ENCODE measurements around the gene ZNF609. TPM values are rescaled to one million over a fixed set of nuclear protein-coding genes. Genes with fewer than 3 reads are reported as not detected.

ZNF609 gene
- polyA plus RNA-seq, 1 donor = 24.4 TPM

GRCh38 chr15:64680097-64680496 is 219.7 kb downstream of the ZNF609 start:
- H3K4me1 ChIP-seq (ENCODE audit: control insufficient read depth, insufficient read depth, low read length) = peaks cover 5% of the 10 kb centered on the region
- no peak overlapping the region for H3K4me3 ChIP-seq (ENCODE audit: low read length)
- peak; percentile 49 to 72 for DNase-seq
- no peaks in the 10 kb centered on the region for H3K9me3 ChIP-seq (ENCODE audit: control insufficient read depth, low read depth, low read length)
- no CpG with 5 or more reads among the region's 2 CpGs for WGBS (ENCODE audit: insufficient coverage, low lambda C conversion rate)
- no peaks in the 10 kb centered on the region for H3K27me3 ChIP-seq (ENCODE audit: control insufficient read depth, insufficient read depth, low read length)
- H3K36me3 ChIP-seq (ENCODE audit: control insufficient read depth, insufficient read depth, low read length) = peaks cover 86% of the 10 kb centered on the region
- peak overlapping the region; percentile 41 for H3K27ac ChIP-seq (ENCODE audit: low read length)

- no CpG with 5 or more reads among the region's 9 CpGs for WGBS (ENCODE audit: insufficient coverage, low lambda C conversion rate)
- H3K36me3 ChIP-seq (ENCODE audit: control insufficient read depth, insufficient read depth, low read length) = peaks cover 85% of the 10 kb centered on the region
- H3K9me3 ChIP-seq (ENCODE audit: control insufficient read depth, low read depth, low read length) = no peaks in the 10 kb centered on the region
- H3K4me3 ChIP-seq (ENCODE audit: low read length) = no peak overlapping the region
- H3K27ac ChIP-seq (ENCODE audit: low read length) = no peak overlapping the region
- peaks cover 5% of the 10 kb centered on the region for H3K4me1 ChIP-seq (ENCODE audit: control insufficient read depth, insufficient read depth, low read length)
- peak; percentile 45 to 55 for DNase-seq
- no peaks in the 10 kb centered on the region for H3K27me3 ChIP-seq (ENCODE audit: control insufficient read depth, insufficient read depth, low read length)
Observed at GRCh38 chr15:64681424-64682024, 221.1 kb downstream of the ZNF609 start.

GRCh38 chr15:64682255-64682654 is 221.9 kb downstream of the ZNF609 start:
- no peaks in the 10 kb centered on the region for H3K9me3 ChIP-seq (ENCODE audit: control insufficient read depth, low read depth, low read length)
- no peak for DNase-seq
- H3K36me3 ChIP-seq (ENCODE audit: control insufficient read depth, insufficient read depth, low read length) = peaks cover 91% of the 10 kb centered on the region
- no peak overlapping the region for H3K27ac ChIP-seq (ENCODE audit: low read length)
- H3K4me3 ChIP-seq (ENCODE audit: low read length) = no peak overlapping the region
- no peaks in the 10 kb centered on the region for H3K27me3 ChIP-seq (ENCODE audit: control insufficient read depth, insufficient read depth, low read length)
- WGBS (ENCODE audit: insufficient coverage, low lambda C conversion rate) = no CpG with 5 or more reads among the region's 3 CpGs
- H3K4me1 ChIP-seq (ENCODE audit: control insufficient read depth, insufficient read depth, low read length) = peaks cover 5% of the 10 kb centered on the region

- Histone ChIP-seq H3K4me1 (ENCODE audit: control insufficient read depth, insufficient read depth, low read length) (peaks cover 5% of the 10 kb centered on the region), H3K9me3 (ENCODE audit: control insufficient read depth, low read depth, low read length) (no peaks in the 10 kb centered on the region), H3K27ac (ENCODE audit: low read length) (no peak overlapping the region), H3K27me3 (ENCODE audit: control insufficient read depth, insufficient read depth, low read length) (no peaks in the 10 kb centered on the region), H3K4me3 (ENCODE audit: low read length) (no peak overlapping the region), H3K36me3 (ENCODE audit: control insufficient read depth, insufficient read depth, low read length) (peaks cover 91% of the 10 kb centered on the region)
- no peak for DNase-seq
- WGBS (ENCODE audit: insufficient coverage, low lambda C conversion rate) = no CpG with 5 or more reads among the region's 3 CpGs
Observed at GRCh38 chr15:64683378-64683777, 223.0 kb downstream of the ZNF609 start.

GRCh38 chr15:64685230-64685888 is 225.0 kb downstream of the ZNF609 start:
- H3K4me3 ChIP-seq (ENCODE audit: low read length) = no peak overlapping the region
- no peak overlapping the region for H3K27ac ChIP-seq (ENCODE audit: low read length)
- peaks cover 2% of the 10 kb centered on the region for H3K4me1 ChIP-seq (ENCODE audit: control insufficient read depth, insufficient read depth, low read length)
- WGBS (ENCODE audit: insufficient coverage, low lambda C conversion rate) = no CpG with 5 or more reads among the region's 4 CpGs
- DNase-seq = no peak
- H3K27me3 ChIP-seq (ENCODE audit: control insufficient read depth, insufficient read depth, low read length) = no peaks in the 10 kb centered on the region
- H3K36me3 ChIP-seq (ENCODE audit: control insufficient read depth, insufficient read depth, low read length) = peaks cover 87% of the 10 kb centered on the region
- no peaks in the 10 kb centered on the region for H3K9me3 ChIP-seq (ENCODE audit: control insufficient read depth, low read depth, low read length)

- WGBS (ENCODE audit: insufficient coverage, low lambda C conversion rate) = no CpG with 5 or more reads among the region's 10 CpGs
- Histone ChIP-seq H3K9me3 (ENCODE audit: control insufficient read depth, low read depth, low read length) (no peaks in the 10 kb centered on the region), H3K36me3 (ENCODE audit: control insufficient read depth, insufficient read depth, low read length) (peaks cover 87% of the 10 kb centered on the region), H3K4me3 (ENCODE audit: low read length) (no peak overlapping the region), H3K4me1 (ENCODE audit: control insufficient read depth, insufficient read depth, low read length) (peaks cover 5% of the 10 kb centered on the region), H3K27me3 (ENCODE audit: control insufficient read depth, insufficient read depth, low read length) (no peaks in the 10 kb centered on the region), H3K27ac (ENCODE audit: low read length) (no peak overlapping the region)
- DNase-seq = peak in 1 of 2 donors; percentile 38
Observed at GRCh38 chr15:64686130-64686735, 225.9 kb downstream of the ZNF609 start.

- Histone ChIP-seq H3K36me3 (ENCODE audit: control insufficient read depth, insufficient read depth, low read length) (peaks cover 85% of the 10 kb centered on the region), H3K27ac (ENCODE audit: low read length) (no peak overlapping the region)
- WGBS (ENCODE audit: insufficient coverage, low lambda C conversion rate) = no CpG with 5 or more reads among the region's 2 CpGs
Observed at GRCh38 chr15:64687172-64687571, 226.8 kb downstream of the ZNF609 start.

GRCh38 chr15:64687688-64688087 is 227.3 kb downstream of the ZNF609 start:
- Histone ChIP-seq H3K4me3 (ENCODE audit: low read length) (no peak overlapping the region), H3K27ac (ENCODE audit: low read length) (no peak overlapping the region), H3K9me3 (ENCODE audit: control insufficient read depth, low read depth, low read length) (no peaks in the 10 kb centered on the region), H3K36me3 (ENCODE audit: control insufficient read depth, insufficient read depth, low read length) (peaks cover 82% of the 10 kb centered on the region), H3K27me3 (ENCODE audit: control insufficient read depth, insufficient read depth, low read length) (no peaks in the 10 kb centered on the region), H3K4me1 (ENCODE audit: control insufficient read depth, insufficient read depth, low read length) (peaks cover 8% of the 10 kb centered on the region)
- WGBS (ENCODE audit: insufficient coverage, low lambda C conversion rate) = no CpG with 5 or more reads among the region's 3 CpGs
- no peak for DNase-seq

More at GRCh38 chr15:64687172-64687571, 226.8 kb downstream of the ZNF609 start:
- Histone ChIP-seq H3K4me3 (ENCODE audit: low read length) (no peak overlapping the region), H3K9me3 (ENCODE audit: control insufficient read depth, low read depth, low read length) (no peaks in the 10 kb centered on the region), H3K27me3 (ENCODE audit: control insufficient read depth, insufficient read depth, low read length) (no peaks in the 10 kb centered on the region), H3K4me1 (ENCODE audit: control insufficient read depth, insufficient read depth, low read length) (peaks cover 8% of the 10 kb centered on the region)
- DNase-seq = no peak

GRCh38 chr15:64688770-64689169 is 228.4 kb downstream of the ZNF609 start:
- no peaks in the 10 kb centered on the region for H3K9me3 ChIP-seq (ENCODE audit: control insufficient read depth, low read depth, low read length)
- peaks cover 77% of the 10 kb centered on the region for H3K36me3 ChIP-seq (ENCODE audit: control insufficient read depth, insufficient read depth, low read length)
- no peak for DNase-seq
- H3K4me1 ChIP-seq (ENCODE audit: control insufficient read depth, insufficient read depth, low read length) = peaks cover 8% of the 10 kb centered on the region
- no CpG with 5 or more reads among the region's 3 CpGs for WGBS (ENCODE audit: insufficient coverage, low lambda C conversion rate)
- H3K27me3 ChIP-seq (ENCODE audit: control insufficient read depth, insufficient read depth, low read length) = no peaks in the 10 kb centered on the region
- no peak overlapping the region for H3K4me3 ChIP-seq (ENCODE audit: low read length)
- no peak overlapping the region for H3K27ac ChIP-seq (ENCODE audit: low read length)

- peaks cover 75% of the 10 kb centered on the region for H3K36me3 ChIP-seq (ENCODE audit: control insufficient read depth, insufficient read depth, low read length)
Observed at GRCh38 chr15:64690008-64690407, 229.6 kb downstream of the ZNF609 start.

More at GRCh38 chr15:64690008-64690407, 229.6 kb downstream of the ZNF609 start:
- Histone ChIP-seq H3K27ac (ENCODE audit: low read length) (no peak overlapping the region), H3K27me3 (ENCODE audit: control insufficient read depth, insufficient read depth, low read length) (no peaks in the 10 kb centered on the region), H3K9me3 (ENCODE audit: control insufficient read depth, low read depth, low read length) (no peaks in the 10 kb centered on the region), H3K4me3 (ENCODE audit: low read length) (no peak overlapping the region), H3K4me1 (ENCODE audit: control insufficient read depth, insufficient read depth, low read length) (peaks cover 8% of the 10 kb centered on the region)
- no peak for DNase-seq
- WGBS (ENCODE audit: insufficient coverage, low lambda C conversion rate) = 40% methylated on average over 1 of the region's 3 CpGs

Data from large intestine (tissue), 3 donors.